Glutamatergic neuron (in vitro differentiated cells): Measurements from ENCODE around the gene PCDHB16. TPM values are rescaled to one million over a fixed set of nuclear protein-coding genes. Genes with fewer than 3 reads are reported as not detected.
"Not testable (repeated sequence)": the region's sequence is repeated elsewhere in the genome, so short reads cannot be mapped to it uniquely, and the experiment has no call there.

ENCODE experiments used
- DNase-seq: peaks from one replicate; pipeline ENCODE4 v3.0.0; 2022
- H3K27ac Mint-ChIP-seq: one replicate; pipeline ENCODE4 v1.8.0; 2020; ENCODE audit warnings: mild to moderate bottlenecking, mixed read lengths, inconsistent platforms; ENCODE audit not compliant: unreplicated experiment
- H3K27me3 Mint-ChIP-seq: one replicate; pipeline ENCODE4 v1.8.0; 2020; ENCODE audit warnings: mild to moderate bottlenecking, moderate library complexity, mixed read lengths, inconsistent platforms; ENCODE audit not compliant: unreplicated experiment
- H3K36me3 Mint-ChIP-seq: one replicate; pipeline ENCODE4 v1.8.0; 2020; ENCODE audit warnings: mild to moderate bottlenecking, mixed read lengths, inconsistent platforms; ENCODE audit not compliant: unreplicated experiment
- H3K4me1 Mint-ChIP-seq: one replicate; pipeline ENCODE4 v1.8.0; 2020; ENCODE audit warnings: mild to moderate bottlenecking, low read depth, mixed read lengths, inconsistent platforms; ENCODE audit not compliant: unreplicated experiment
- H3K4me3 Mint-ChIP-seq: one replicate; pipeline ENCODE4 v1.8.0; 2020; ENCODE audit warnings: mild to moderate bottlenecking, mixed read lengths, inconsistent platforms; ENCODE audit not compliant: unreplicated experiment
- H3K9me3 Mint-ChIP-seq: one replicate; pipeline ENCODE4 v1.8.0; 2020; ENCODE audit warnings: mild to moderate bottlenecking, moderate library complexity, mixed read lengths, inconsistent platforms; ENCODE audit not compliant: unreplicated experiment
- total RNA-seq: library from RNA; stranded (reverse); fragmentation: NEBNext Ultra II Directional; extraction: Animal tissue kit (Norgen Biotek cat#: 25700); gene quantifications from one replicate; pipeline ENCODE4 v1.2.1, GENCODE V29; 2021; ENCODE audit not compliant: unreplicated experiment
- TF ChIP-seq, protein P1 (sequence below): fragments of 200-600 bp; sonication (generic); IDR thresholded peaks from one replicate; pipeline ENCODE4 v1.5.0; 2021; ENCODE audit not compliant: partially characterized antibody, unreplicated experiment

PCDHB16 gene
- total RNA-seq, 1 donor from 2014 or later = 20.1 TPM

- DNase-seq = no peak
- peaks cover 29% of the 10 kb centered on the region for H3K9me3 Mint-ChIP-seq
- H3K4me1 Mint-ChIP-seq = no peaks in the 10 kb centered on the region
- peaks cover 67% of the 10 kb centered on the region for H3K36me3 Mint-ChIP-seq
- H3K4me3 Mint-ChIP-seq = no peak overlapping the region
- TF ChIP-seq, protein P1, sequence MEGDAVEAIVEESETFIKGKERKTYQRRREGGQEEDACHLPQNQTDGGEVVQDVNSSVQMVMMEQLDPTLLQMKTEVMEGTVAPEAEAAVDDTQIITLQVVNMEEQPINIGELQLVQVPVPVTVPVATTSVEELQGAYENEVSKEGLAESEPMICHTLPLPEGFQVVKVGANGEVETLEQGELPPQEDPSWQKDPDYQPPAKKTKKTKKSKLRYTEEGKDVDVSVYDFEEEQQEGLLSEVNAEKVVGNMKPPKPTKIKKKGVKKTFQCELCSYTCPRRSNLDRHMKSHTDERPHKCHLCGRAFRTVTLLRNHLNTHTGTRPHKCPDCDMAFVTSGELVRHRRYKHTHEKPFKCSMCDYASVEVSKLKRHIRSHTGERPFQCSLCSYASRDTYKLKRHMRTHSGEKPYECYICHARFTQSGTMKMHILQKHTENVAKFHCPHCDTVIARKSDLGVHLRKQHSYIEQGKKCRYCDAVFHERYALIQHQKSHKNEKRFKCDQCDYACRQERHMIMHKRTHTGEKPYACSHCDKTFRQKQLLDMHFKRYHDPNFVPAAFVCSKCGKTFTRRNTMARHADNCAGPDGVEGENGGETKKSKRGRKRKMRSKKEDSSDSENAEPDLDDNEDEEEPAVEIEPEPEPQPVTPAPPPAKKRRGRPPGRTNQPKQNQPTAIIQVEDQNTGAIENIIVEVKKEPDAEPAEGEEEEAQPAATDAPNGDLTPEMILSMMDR = no peak
- no peak overlapping the region for H3K27ac Mint-ChIP-seq
- H3K27me3 Mint-ChIP-seq = peaks cover 8% of the 10 kb centered on the region
Measured at GRCh38 chr5:141196363-141196762, 14.2 kb downstream of the PCDHB16 start.

DNA sequence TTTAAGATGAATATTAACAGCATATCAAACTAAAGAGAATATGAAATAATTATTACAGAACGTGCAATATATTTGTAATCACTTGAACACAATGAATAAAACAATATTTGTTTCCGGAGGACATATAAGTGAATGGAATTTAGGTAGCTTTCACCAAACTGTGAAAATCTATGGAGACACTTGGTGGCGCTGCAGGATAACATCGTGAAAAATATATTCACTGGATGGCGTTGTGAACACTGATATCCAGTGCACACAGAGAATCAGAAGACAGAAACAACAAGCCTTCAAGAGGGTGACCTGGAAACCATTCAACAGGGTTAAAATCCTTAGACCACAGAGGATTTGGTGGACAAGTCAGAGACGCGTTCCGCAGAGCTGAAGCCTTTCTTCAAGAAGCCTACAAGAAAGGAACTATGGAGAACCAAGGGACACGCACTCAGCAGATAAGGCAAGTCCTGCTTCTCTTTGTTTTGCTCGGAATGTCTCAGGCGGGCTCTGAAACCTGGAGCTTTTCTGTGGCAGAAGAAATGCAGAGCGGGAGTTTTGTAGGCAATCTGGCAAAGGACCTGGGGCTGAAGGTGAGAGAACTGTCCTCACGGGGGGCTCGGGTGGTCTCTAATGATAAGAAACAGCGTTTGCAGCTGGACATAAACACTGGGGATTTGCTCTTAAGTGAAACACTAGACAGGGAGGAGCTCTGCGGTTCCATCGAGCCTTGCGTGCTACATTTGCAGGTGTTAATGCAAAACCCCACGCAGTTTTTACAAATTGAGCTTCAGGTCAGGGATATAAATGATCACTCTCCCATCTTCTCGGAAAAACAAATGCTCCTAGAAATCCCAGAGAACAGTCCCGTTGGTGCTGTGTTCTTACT lies 17.4 kb downstream of the PCDHB16 start, which contains the start of gene PCDHB11:
Gene PCDHB11 (plus strand): TSS at position 269 of the 877 bp plus-strand sequence. CDS start 148 bp downstream, at position 417.
- H3K36me3 Mint-ChIP-seq = peaks cover 50% of the 10 kb centered on the region
- peaks cover 3% of the 10 kb centered on the region for H3K27me3 Mint-ChIP-seq
- H3K4me3 Mint-ChIP-seq = peak within 1 kb of the TSS; percentile 78
- TF ChIP-seq, protein P1 = peak; percentile 23
- H3K4me1 Mint-ChIP-seq = no peaks in the 10 kb centered on the region
- no peak for DNase-seq
- H3K27ac Mint-ChIP-seq = peak within 1 kb of the TSS; percentile 57
- H3K9me3 Mint-ChIP-seq = peaks cover 17% of the 10 kb centered on the region

DNA sequence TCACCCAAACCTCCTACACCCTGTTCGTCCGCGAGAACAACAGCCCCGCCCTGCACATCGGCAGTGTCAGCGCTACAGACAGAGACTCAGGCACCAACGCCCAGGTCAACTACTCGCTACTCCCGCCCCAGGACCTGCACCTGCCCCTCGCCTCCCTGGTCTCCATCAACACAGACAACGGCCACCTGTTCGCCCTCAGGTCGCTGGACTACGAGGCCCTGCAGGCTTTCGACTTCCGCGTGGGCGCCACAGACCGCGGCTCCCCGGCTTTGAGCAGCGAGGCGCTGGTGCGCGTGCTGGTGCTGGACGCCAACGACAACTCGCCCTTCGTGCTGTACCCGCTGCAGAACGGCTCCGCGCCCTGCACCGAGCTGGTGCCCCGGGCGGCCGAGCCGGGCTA lies 18.9 kb downstream of the PCDHB16 start:
- H3K4me1 Mint-ChIP-seq = not testable (repeated sequence)

GRCh38 chr5:141201646-141202045 lies 19.5 kb downstream of the PCDHB16 start:
- not testable (repeated sequence) for H3K4me1 Mint-ChIP-seq, DNase-seq, H3K27me3 Mint-ChIP-seq, H3K4me3 Mint-ChIP-seq, H3K27ac Mint-ChIP-seq
- Mint-ChIP-seq H3K9me3 (peaks cover 13% of the 10 kb centered on the region), H3K36me3 (peaks cover 37% of the 10 kb centered on the region)

More for the DNA sequence above, 18.9 kb downstream of the PCDHB16 start:
- not testable (repeated sequence) for DNase-seq, H3K4me3 Mint-ChIP-seq, H3K27ac Mint-ChIP-seq, H3K27me3 Mint-ChIP-seq
- Mint-ChIP-seq H3K36me3 (peaks cover 42% of the 10 kb centered on the region), H3K9me3 (peaks cover 17% of the 10 kb centered on the region)

DNA sequence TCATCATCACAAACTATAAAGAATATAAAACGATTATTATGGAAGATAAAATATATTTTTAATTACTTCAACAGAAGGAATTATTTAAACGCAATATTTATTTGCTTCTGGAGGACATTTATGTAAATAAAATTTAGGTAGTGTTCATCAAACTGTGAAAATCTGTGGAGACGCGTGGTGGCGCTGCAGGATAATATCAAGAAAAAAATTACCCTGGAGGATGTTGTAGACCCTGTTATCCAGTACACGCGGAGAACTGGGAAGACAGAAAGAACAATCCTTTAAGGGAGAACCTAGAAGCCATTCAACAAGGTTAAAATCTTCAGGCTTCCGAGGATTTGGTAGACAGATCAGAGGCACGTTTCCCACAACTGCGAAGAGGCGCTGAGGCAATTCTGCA lies 26.3 kb downstream of the PCDHB16 start, which contains the start of gene PCDHB12:
Gene PCDHB12 (plus strand): TSS at position 242 of the 400 bp plus-strand sequence. CDS start 189 bp downstream, outside the sequence.
- Mint-ChIP-seq H3K36me3 (peaks cover 30% of the 10 kb centered on the region), H3K27me3 (peaks cover 11% of the 10 kb centered on the region), H3K9me3 (peaks cover 20% of the 10 kb centered on the region), H3K4me3 (peak within 1 kb of the TSS; percentile 82), H3K4me1 (no peaks in the 10 kb centered on the region), H3K27ac (peak within 1 kb of the TSS; percentile 95)
- TF ChIP-seq, protein P1 = peak; percentile 47
- DNase-seq = peak; percentile 37

- H3K4me1 Mint-ChIP-seq, H3K4me3 Mint-ChIP-seq, H3K27ac Mint-ChIP-seq, DNase-seq: not testable (repeated sequence)
- Mint-ChIP-seq H3K9me3 (peaks cover 30% of the 10 kb centered on the region), H3K36me3 (peaks cover 43% of the 10 kb centered on the region), H3K27me3 (peaks cover 16% of the 10 kb centered on the region)
Measured at GRCh38 chr5:141210281-141210680, 28.1 kb downstream of the PCDHB16 start.

DNA sequence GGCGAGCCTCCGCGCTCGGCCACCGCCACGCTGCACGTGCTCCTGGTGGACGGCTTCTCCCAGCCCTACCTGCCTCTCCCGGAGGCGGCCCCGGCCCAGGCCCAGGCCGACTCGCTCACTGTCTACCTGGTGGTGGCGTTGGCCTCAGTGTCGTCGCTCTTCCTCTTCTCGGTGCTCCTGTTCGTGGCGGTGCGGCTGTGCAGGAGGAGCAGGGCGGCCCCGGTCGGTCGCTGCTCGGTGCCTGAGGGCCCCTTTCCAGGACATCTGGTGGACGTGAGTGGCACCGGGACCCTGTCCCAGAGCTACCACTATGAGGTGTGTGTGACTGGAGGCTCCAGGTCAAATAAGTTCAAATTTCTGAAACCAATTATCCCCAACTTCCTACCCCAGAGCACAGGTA lies 28.7 kb downstream of the PCDHB16 start:
- peaks cover 16% of the 10 kb centered on the region for H3K27me3 Mint-ChIP-seq
- peaks cover 45% of the 10 kb centered on the region for H3K36me3 Mint-ChIP-seq
- H3K9me3 Mint-ChIP-seq = peaks cover 31% of the 10 kb centered on the region
- H3K4me3 Mint-ChIP-seq = peak overlapping the region; percentile 46
- not testable (repeated sequence) for H3K4me1 Mint-ChIP-seq, H3K27ac Mint-ChIP-seq, DNase-seq
